GM21360 (cell line): Measurements from ENCODE around the gene CNTN1.
"Not testable (repeated sequence)": the region's sequence is repeated elsewhere in the genome, so short reads cannot be mapped to it uniquely, and the experiment has no call there.

Experiments used
- ATAC-seq: cut with Tn5 transposase; IDR thresholded peaks from one replicate; pipeline ENCODE4 v1.9.1; 2021; ENCODE audit warnings: mild to moderate bottlenecking, moderate library complexity; ENCODE audit not compliant: unreplicated experiment

The CNTN1 gene

DNA sequence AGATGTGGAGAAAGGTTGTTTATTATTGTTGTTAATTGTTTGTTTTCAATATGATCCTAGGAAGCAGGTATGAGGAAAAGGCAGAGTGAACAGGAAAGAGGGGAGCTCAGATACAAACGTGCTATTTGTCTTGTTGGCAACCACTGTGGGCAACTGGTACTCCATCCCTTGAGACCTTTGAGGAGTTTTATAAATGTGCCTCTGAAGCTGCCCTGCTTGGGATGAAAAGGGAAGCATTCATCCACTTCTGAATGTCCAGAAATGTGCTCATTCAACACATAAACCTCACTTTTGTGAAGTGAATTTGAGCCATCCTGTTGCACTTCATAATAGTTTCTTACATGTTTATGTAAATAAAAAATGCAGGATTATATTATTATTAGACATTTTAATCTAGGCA is 331.6 kb downstream of the CNTN1 start:
- no peak for ATAC-seq

- no peak for ATAC-seq
Observed at GRCh38 chr12:41026151-41026550, 333.9 kb downstream of the CNTN1 start.

DNA sequence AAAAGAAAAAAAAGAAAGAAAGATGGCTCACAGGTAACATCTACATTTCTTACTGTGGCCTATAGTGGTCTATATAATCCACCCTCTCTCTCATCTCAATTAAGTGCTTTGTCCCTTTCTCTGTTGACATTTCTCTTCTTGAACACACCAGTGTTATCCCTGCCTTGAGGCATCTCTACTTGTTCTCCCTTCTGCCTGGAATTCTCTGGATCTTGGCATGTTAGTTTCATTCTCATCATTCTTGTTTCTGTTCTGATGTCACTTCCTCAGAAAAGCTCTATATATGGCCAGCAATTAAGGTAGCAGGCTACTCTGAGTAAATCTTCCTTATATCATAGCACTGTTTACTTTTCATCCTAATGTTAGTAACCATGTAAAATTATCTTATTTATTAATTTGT is 340.1 kb downstream of the CNTN1 start:
- ATAC-seq = no peak

DNA sequence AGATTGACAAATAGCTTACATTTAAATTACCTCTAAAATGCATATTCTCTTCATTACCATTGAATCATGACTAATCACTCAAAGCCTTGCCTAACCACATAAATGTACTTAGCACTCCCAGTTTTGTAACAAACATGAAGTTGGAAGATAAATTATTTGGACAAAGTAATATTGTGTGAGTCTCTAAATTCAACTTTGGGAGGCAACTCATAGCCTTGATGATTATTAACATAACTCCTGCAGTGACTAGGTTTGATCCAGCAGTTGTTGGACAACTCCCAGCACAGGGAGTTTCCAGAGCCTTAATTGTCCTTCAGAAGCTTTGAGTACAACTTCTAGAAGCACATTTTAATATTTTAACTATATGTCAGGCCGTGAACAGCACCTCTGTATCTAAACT is 342.4 kb downstream of the CNTN1 start:
- no peak for ATAC-seq

- ATAC-seq = no peak
Observed at GRCh38 chr12:41039461-41039860, 347.2 kb downstream of the CNTN1 start.

GRCh38 chr12:41045509-41045908 is 353.3 kb downstream of the CNTN1 start:
- no peak for ATAC-seq

DNA sequence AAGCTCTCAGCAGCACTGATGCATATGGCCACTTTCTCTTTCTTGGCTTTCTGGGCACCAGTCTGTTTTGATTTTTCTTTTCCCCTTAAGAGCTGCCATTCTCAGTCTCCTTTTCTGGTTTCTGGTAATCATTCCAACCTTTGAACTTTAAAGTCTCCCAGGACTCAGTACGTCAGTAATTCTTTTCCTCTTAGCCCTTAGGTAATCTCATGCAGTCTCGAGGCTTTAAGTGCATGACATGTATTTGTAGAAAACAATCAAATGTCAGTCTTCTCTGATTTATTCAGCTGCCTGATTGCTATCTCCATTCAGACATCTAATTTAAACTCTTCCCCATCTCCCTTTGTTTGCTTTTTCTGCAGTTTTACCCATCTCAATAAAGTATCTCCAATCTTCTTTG is 356.8 kb downstream of the CNTN1 start:
- ATAC-seq = no peak

DNA sequence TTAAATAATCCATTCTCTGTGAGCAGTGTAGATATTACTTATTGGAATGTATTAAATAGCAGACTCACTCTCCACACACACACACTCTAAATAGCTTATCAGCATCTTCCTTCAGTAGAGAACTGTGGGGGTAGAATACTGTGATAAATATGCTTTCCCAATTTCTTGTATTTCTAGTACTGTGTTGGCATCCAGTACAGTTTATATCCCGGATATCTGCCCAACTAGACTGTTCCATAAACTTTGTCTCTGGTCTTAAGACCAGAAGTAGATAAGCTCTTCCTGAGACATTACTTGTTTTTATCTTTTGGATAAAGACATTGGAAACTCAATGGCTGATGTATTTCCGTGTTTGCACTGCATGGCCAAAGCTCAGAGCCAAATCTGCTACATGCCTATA is 359.7 kb downstream of the CNTN1 start:
- no peak for ATAC-seq

- no peak for ATAC-seq
Observed at GRCh38 chr12:41052441-41052840, 360.2 kb downstream of the CNTN1 start.

DNA sequence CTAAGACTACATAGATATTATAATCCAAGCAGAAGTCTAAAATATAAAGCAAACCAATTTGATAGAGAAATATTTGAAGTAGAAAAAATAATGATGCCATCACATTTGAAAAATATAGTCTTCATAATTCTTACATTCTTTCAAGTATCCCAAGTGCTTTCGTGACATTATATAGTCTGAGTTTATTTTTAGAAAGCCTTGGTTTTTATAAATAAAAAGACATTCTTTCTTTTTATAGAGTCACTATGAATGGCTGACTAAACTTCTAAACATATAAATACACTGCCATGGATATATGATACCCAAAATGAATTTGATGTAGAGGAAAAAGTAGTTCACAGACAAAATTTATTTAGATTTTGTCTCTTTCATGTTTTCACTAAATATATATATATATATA is 360.8 kb downstream of the CNTN1 start:
- no peak for ATAC-seq

GRCh38 chr12:41055875-41056577 is 363.8 kb downstream of the CNTN1 start:
- no peak for ATAC-seq

GRCh38 chr12:41058266-41058665 is 366.0 kb downstream of the CNTN1 start:
- ATAC-seq = no peak

GRCh38 chr12:41061192-41061591 is 369.0 kb downstream of the CNTN1 start:
- ATAC-seq = no peak

GRCh38 chr12:41064411-41064810 is 372.2 kb downstream of the CNTN1 start:
- no peak for ATAC-seq

GRCh38 chr12:41067941-41068645 is 375.9 kb downstream of the CNTN1 start:
- ATAC-seq = no peak

GRCh38 chr12:41073633-41074472 is 381.6 kb downstream of the CNTN1 start:
- ATAC-seq = peak; percentile 73

GRCh38 chr12:41074473-41074769 is 382.2 kb downstream of the CNTN1 start:
- no peak for ATAC-seq

- ATAC-seq = no peak
Observed at GRCh38 chr12:41076114-41076513, 383.9 kb downstream of the CNTN1 start.

DNA sequence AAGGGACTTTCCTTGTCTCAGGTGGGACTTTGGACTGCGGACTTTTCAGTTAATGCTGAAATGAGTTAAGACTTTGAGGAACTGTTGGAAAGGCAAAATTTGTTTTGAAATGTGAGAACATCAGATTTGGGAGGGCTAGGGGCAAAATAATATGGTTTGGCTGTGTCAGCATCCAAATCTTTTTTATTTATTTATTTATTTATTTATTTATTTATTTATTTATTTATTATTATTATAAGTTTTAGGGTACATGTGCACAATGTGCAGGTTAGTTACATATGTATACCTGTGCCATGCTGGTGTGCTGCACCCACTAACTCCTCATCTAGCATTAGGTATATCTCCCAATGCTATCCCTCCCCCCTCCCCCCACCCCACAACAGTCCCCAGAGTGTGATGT is 389.0 kb downstream of the CNTN1 start:
- not testable (repeated sequence) for ATAC-seq

- ATAC-seq = no peak
Observed at GRCh38 chr12:41089438-41089837, 397.2 kb downstream of the CNTN1 start.

DNA sequence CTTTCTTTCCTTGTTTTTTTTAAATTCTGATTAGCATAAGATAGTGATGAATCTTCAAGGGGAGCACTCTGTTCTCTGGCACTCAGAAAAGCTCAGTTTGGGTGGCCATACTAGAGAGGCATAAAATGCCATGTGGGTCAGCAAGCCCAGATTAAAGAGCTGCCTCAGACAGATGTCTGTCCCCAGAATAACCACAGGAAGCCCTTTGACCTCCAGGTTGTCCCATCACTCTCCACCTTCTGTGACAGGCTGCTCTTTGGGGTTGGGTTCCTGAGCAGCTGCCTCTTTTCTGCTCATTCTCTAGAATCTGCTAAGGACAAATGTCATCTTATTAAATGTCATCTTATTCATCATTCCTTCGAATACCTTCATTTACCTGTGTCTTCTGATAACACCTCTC is 399.9 kb downstream of the CNTN1 start:
- ATAC-seq = no peak

- ATAC-seq = no peak
Observed at GRCh38 chr12:41096797-41097196, 404.6 kb downstream of the CNTN1 start.
